ENCODE results near the gene GALNT15.

- TF ChIP-seq POLR2A (IDR thresholded peaks at IDR 0.05), result no peak
- TF ChIP-seq CTCF (IDR thresholded peaks at IDR 0.05), result no peak
Observed at GRCh38 chr3:16179261-16179660, 4.8 kb downstream of the GALNT15 start.
